Heart left ventricle (tissue), 16 donors: Measurements from ENCODE around the gene PHF2. TPM values are rescaled to one million over a fixed set of nuclear protein-coding genes. Genes with fewer than 3 reads are reported as not detected.

ENCODE experiments used
- ATAC-seq, 4 donors: fragments of 200-7000 bp; cut with Tn5 transposase; one replicate each; pipeline ENCODE4 v1.9.1; 2020 to 2022; ENCODE audit warnings: moderate library complexity in 4 of 4, mild to moderate bottlenecking in 3 of 4, moderate number of reproducible peaks in 1 of 4
- DNase-seq, 5 donors: peaks; one replicate each; pipeline ENCODE4 v3.0.0-alpha.2; 2020
- H3K27ac ChIP-seq, 12 donors: fragments of 200-600 bp; sonication (generic) in 4 of 12; one replicate each; pipeline versions ENCODE4 v1.5.0 to v1.8.0; 2016 to 2022; ENCODE audit warnings: mild to moderate bottlenecking in 2 of 12
- H3K27me3 ChIP-seq, 9 donors: fragments of 200-600 bp; sonication (generic) in 2 of 9; one replicate each; pipeline versions ENCODE4 v1.5.1 to v1.8.0; 2016 to 2022; ENCODE audit warnings: mild to moderate bottlenecking in 3 of 9
- H3K36me3 ChIP-seq, 9 donors: fragments of 200-600 bp; sonication (generic) in 2 of 9; one replicate each; pipeline versions ENCODE4 v1.5.0 to v1.8.0; 2018 to 2022; ENCODE audit warnings: mild to moderate bottlenecking in 2 of 9
- H3K4me1 ChIP-seq, 12 donors: fragments of 200-600 bp; sonication (generic) in 4 of 12; one replicate each; pipeline versions ENCODE4 v1.5.0 to v1.8.0; 2016 to 2022; ENCODE audit warnings: mild to moderate bottlenecking in 3 of 12
- H3K4me3 ChIP-seq, 12 donors: fragments of 200-600 bp; sonication (generic) in 4 of 12; one replicate each; pipeline versions ENCODE4 v1.5.0 to v1.8.0; 2017 to 2022; ENCODE audit warnings: mild to moderate bottlenecking in 9 of 12, moderate library complexity in 4 of 12
- H3K9me3 ChIP-seq, 12 donors: fragments of 200-600 bp; sonication (generic) in 4 of 12; one replicate each; pipeline versions ENCODE4 v1.5.0 to v1.8.0; 2016 to 2022; ENCODE audit warnings: mild to moderate bottlenecking in 1 of 12
- POLR2A ChIP-seq, 2 donors: fragments of 450-650 bp; IDR thresholded peaks; one replicate each; pipeline ENCODE4 v1.6.1; 2017; ENCODE audit warnings: antibody characterized with exemption in 2 of 2, mild to moderate bottlenecking in 2 of 2, moderate library complexity in 2 of 2
- WGBS, 4 donors: extraction: QIAGEN DNeasy Blood & Tissue Kit in 2 of 4; methylation state at CpG; one replicate each; pipeline versions ENCODE4 v1.1.5 to v1.1.7; 2013 to 2018; 5-methylcytosine and 5-hydroxymethylcytosine counted together
- intact Hi-C, 10 donors: fragments of 100-400 bp; cut with DNase I; formaldehyde crosslinking; loops; one replicate each; pipeline versions ENCODE4 v1.11.1 to v1.14.2; 2022
- polyA plus RNA-seq, 2 donors: library from polyadenylated mRNA; stranded (reverse); fragments of 200-250 nt; gene quantifications; one replicate each; pipeline ENCODE4 v1.2.3, GENCODE V29; 2013
- total RNA-seq, 9 donors: library from RNA; depleted of rRNA in 2 of 9; stranded (reverse); fragments of >200 nt in 2 of 9; fragmentation: NEBNext Ultra II Directional in 3 of 9; extraction: Animal tissue kit (Norgen Biotek cat#: 25700) in 3 of 9; gene quantifications; one replicate each; pipeline versions ENCODE4 v1.1.0 to v1.2.4, GENCODE V29; 2016 to 2023
- TF ChIP-seq, protein P1 (sequence below), 12 donors: fragments of 200-600 bp; sonication (generic) in 4 of 12; IDR thresholded peaks; one replicate each; pipeline versions ENCODE4 v1.5.0 to v1.8.0; 2018 to 2022; ENCODE audit warnings: antibody characterized with exemption in 12 of 12, mild to moderate bottlenecking in 5 of 12
- donor health status: ischemic (EF 13 %, LVEDD 7.1; RV severe dilation, severe dysfunction).
- donor health status: healthy with polysubstance abuse.
- donor health status: DM: no; HTN: yes; CAD: no.
- donor health status: DM: no; HTN: no; CAD: no.
- donor health status: ischemic (EF 25% LVEDD 6.9; RV normal size, moderate dysfunction).
- donor health status: ischemic (EF 25% LVEDD 5.7; RV mildly dilated, moderate dysfunction).
- donor health status: healthy.
- donor health status: DM: yes; HTN: yes; CAD: no.
- donor health status: ischemic (EF 35%, LVEDD 5.7; RV mildly dilated, moderate dysfunction).
- donor health status: nonischemic (EF 11% LVEDD 7.7; RV severe dilation, severe dysfunction).
- donor health status: DM: yes; HTN: yes; CAD: no.
- donor health status: PGD.
- donor health status: ischemic (EF 29% LVEDD 5.4; RV normal size, mild dysfunction).
- donor health status: nonischemic (EF 23%, LVEDD 6.1; RV moderate dilation, normal function).

PHF2 gene
- total and polyA plus RNA-seq, 11 donors = 18.8 to 37.2 (median 22.1) TPM

DNA sequence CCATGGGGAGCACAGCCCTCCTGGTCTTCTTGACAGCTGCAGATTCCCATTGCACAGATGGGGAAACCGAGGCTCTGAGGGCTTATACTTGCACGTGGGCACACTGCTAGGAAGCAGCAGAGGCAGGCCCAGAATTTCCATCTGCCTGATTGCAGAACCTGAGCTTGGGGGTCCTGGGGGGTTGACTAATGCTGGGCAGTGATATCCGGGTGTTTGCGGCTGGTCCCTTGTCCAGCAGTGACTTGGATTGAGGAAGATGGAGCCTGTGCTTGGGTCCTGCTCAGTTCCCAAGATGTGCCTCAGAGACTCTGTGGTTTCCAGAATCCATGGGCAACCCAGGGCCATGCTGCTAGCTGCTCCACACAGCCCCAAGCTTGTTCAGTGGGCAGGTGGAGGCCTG, 91.2 kb downstream of the PHF2 start:
- no peak for TF ChIP-seq POLR2A (IDR thresholded peaks at IDR 0.05)
- TF ChIP-seq, protein P1, sequence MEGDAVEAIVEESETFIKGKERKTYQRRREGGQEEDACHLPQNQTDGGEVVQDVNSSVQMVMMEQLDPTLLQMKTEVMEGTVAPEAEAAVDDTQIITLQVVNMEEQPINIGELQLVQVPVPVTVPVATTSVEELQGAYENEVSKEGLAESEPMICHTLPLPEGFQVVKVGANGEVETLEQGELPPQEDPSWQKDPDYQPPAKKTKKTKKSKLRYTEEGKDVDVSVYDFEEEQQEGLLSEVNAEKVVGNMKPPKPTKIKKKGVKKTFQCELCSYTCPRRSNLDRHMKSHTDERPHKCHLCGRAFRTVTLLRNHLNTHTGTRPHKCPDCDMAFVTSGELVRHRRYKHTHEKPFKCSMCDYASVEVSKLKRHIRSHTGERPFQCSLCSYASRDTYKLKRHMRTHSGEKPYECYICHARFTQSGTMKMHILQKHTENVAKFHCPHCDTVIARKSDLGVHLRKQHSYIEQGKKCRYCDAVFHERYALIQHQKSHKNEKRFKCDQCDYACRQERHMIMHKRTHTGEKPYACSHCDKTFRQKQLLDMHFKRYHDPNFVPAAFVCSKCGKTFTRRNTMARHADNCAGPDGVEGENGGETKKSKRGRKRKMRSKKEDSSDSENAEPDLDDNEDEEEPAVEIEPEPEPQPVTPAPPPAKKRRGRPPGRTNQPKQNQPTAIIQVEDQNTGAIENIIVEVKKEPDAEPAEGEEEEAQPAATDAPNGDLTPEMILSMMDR (IDR thresholded peaks at IDR 0.05) = no peak
- no peak for ATAC-seq
- Histone ChIP-seq H3K27ac (no peak overlapping the region), H3K36me3 (peaks cover 0 to 50% (median 36%) of the 10 kb centered on the region in 9 donors), H3K4me1 (peaks cover 0 to 2% (median 0%) of the 10 kb centered on the region in 12 donors), H3K27me3 (no peaks in the 10 kb centered on the region), H3K4me3 (no peak overlapping the region), H3K9me3 (no peaks in the 10 kb centered on the region)
- intact Hi-C loops = no loop called here
- 71 to 89% (median 77%) methylated on average over 3 to 4 of the region's 4 CpGs for WGBS, 4 donors
- peak in 2 of 5 donors; percentile 6 to 27 for DNase-seq

DNA sequence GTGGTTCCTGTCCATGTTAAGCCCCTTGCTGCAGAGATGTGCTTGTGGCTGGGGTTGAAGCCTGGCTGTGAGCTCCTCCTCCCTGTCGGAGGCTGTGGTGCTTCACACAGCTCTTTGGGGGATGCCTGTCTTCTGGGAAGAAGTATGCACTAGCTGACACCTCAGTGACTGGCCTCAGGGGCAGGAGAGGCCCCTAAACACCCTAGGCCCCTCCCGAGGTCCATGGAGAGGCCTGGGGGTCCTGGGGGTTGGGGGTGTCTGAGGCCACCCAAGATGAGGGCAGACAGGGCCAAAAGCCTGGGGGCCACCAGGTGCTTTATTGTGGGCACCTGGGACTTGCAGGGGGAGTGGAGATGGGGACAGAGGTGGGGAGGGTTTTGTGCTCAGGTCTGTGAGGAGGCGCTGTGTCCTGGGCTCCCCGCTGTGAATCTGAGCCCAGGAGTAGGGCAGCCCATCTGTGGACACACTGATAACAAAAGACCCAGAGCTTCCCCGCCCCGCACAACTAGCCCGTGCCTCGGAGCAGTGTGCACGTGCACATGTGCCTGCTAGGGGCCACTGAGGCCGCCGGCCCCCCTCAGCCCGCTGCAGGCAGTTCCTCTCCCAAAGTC, 92.0 kb downstream of the PHF2 start:
- Histone ChIP-seq H3K4me3 (no peak overlapping the region), H3K36me3 (peaks cover 0 to 47% (median 29%) of the 10 kb centered on the region in 9 donors), H3K27ac (no peak overlapping the region), H3K4me1 (peaks cover 0 to 9% (median 0%) of the 10 kb centered on the region in 12 donors), H3K27me3 (no peaks in the 10 kb centered on the region), H3K9me3 (no peaks in the 10 kb centered on the region)
- TF ChIP-seq POLR2A (IDR thresholded peaks at IDR 0.05) = no peak
- TF ChIP-seq, protein P1 (IDR thresholded peaks at IDR 0.05) = no peak
- WGBS, 4 donors = 78 to 88% (median 82%) methylated on average over 11 to 12 of the region's 12 CpGs
- DNase-seq (peak in 3 of 5 donors; percentile 3 to 33 (median 22)), ATAC-seq (no peak)
- intact Hi-C loops = no loop called here

DNA sequence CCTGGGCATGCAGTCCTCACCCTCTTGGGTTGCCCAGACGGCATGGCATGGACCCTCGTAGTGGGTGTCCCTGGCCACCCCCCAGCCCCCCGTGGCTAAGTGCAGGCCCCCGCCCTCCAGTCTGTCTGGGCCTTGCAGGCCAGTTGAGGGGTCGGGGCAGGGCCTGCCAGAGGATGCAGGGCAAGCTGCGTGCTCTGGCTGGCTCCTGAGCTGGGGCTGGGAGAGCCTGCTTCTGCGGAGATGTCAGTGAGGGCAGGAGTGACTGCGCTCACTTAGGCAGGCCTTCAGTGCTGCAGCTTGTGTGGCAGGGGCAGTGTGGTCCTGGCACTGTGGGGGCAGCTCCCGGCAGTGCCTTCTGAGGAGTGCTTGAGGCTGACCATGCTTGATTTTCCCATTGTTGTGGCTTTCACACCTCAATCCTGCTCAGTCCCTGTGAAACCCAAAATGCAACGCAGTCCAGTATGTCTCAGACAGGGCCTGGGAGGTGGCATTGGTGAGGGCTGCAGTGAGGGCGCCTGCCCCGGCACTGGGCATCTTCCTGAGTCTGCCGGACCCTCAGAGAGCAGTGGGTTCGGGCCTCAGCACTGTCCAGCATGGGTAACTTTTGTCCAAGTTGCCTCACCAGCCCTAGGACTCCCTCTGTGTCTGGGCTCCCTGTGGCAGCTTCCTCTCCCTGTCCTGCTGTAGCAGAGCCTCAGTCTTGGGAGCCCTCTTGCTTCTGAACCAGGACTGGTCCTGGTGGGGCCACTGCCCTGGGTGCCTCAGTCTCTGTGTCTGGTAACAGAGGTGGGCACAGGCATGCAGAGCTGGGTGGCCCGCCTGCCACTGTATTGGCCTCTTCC, 93.0 kb downstream of the PHF2 start:
- peaks cover 0 to 13% (median 0%) of the 10 kb centered on the region in 12 donors for H3K4me1 ChIP-seq
- H3K9me3 ChIP-seq = no peaks in the 10 kb centered on the region
- H3K27me3 ChIP-seq = no peaks in the 10 kb centered on the region
- intact Hi-C loops = no loop called here
- H3K36me3 ChIP-seq = peaks cover 0 to 47% (median 29%) of the 10 kb centered on the region in 9 donors
- TF ChIP-seq, protein P1 (IDR thresholded peaks at IDR 0.05) = no peak
- no peak for TF ChIP-seq POLR2A (IDR thresholded peaks at IDR 0.05)
- H3K4me3 ChIP-seq = no peak overlapping the region
- WGBS, 4 donors = 87 to 92% (median 89%) methylated on average over 2 to 15 of the region's 15 CpGs
- peak; percentile 6 to 44 (median 22) for DNase-seq
- H3K27ac ChIP-seq = no peak overlapping the region
- peak in 2 of 4 donors; percentile 3 to 6 for ATAC-seq

DNA sequence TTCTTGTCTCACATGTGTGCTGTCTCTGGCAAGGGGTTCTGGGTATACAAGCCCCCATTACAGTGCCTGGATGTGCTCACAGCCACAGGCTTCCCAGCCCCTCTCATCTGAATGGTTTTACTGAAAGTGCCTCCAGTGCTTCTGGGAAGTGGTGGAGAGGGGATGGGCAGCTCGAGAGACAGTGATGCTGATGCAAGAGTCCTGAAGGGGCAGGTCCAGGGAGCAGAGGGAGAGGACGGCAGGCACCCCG, 93.5 kb downstream of the PHF2 start:
- no peak overlapping the region for H3K27ac ChIP-seq
- ATAC-seq (no peak), DNase-seq (peak in 1 of 5 donors; percentile 11)
- no peaks in the 10 kb centered on the region for H3K27me3 ChIP-seq
- H3K4me3 ChIP-seq = no peak overlapping the region
- H3K4me1 ChIP-seq = peaks cover 0 to 13% (median 0%) of the 10 kb centered on the region in 12 donors
- peaks cover 0 to 47% (median 33%) of the 10 kb centered on the region in 9 donors for H3K36me3 ChIP-seq
- intact Hi-C loops = no loop called here
- TF ChIP-seq, protein P1 (IDR thresholded peaks at IDR 0.05) = no peak
- no peak for TF ChIP-seq POLR2A (IDR thresholded peaks at IDR 0.05)
- WGBS, 4 donors = 54 to 69% (median 61%) methylated on average over 3 of the region's 3 CpGs
- H3K9me3 ChIP-seq = no peaks in the 10 kb centered on the region
